Measurements from ENCODE around the gene CLDN34. TPM values are rescaled to one million over a fixed set of nuclear protein-coding genes. Genes with fewer than 3 reads are reported as not detected.

The CLDN34 gene
- total and polyA plus RNA-seq, 2 donors (not counting 1 experiment from before 2014, with no cell fraction given): not detected

DNA sequence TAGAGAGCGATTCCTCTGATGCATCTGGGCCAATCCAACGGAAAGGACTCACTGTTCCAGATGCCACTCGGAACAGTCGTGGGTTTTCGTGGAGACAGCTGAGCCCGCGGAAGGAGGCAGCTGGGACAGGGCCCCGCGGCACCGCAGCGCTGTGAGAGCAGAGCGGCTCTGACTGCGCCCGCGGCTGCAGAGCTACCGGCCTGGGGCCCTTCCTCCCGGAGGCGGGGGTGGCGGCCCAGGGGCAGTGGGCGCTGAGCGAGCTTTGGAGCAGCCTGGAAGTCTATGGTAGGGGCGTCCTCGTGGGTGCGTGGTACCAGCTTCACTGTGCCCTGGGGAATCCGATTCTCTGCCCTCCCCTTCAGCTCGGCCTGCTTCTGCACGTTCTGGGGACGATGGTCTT lies 24.9 kb downstream of the CLDN34 start:
- no peak overlapping the region for H2AFZ ChIP-seq (ENCODE audit: insufficient read depth, low read depth, low read length, poor library complexity, severe bottlenecking)
- intact Hi-C loops (cut with micrococcal nuclease): no loop called here

DNA sequence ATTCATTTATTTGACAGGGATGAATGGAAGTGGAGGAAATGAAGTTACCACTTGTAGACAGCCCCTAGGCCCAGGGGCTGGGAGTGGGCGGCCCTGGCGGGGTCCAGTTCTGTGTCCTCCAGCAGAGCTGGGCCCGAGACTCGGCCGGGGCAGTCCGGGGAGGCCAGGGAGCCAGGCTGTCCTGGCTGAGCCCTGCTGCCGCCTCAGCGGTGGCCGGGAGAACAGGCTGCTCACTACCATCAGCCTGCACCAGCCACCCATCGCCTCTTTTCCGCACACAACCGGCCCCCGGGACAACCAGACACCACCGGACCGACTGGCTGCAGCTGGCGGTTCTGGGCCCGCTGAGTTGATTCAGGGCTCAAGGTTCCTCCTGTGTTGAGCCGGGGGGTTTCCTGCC lies 25.6 kb downstream of the CLDN34 start:
- ATAC-seq (ENCODE audit: low read depth) (no peak), DNase-seq (no peak)
- H3K79me2 ChIP-seq (ENCODE audit: control insufficient read depth, insufficient read depth, low read length): no peaks in the 10 kb centered on the region
- TF ChIP-seq, protein P1, sequence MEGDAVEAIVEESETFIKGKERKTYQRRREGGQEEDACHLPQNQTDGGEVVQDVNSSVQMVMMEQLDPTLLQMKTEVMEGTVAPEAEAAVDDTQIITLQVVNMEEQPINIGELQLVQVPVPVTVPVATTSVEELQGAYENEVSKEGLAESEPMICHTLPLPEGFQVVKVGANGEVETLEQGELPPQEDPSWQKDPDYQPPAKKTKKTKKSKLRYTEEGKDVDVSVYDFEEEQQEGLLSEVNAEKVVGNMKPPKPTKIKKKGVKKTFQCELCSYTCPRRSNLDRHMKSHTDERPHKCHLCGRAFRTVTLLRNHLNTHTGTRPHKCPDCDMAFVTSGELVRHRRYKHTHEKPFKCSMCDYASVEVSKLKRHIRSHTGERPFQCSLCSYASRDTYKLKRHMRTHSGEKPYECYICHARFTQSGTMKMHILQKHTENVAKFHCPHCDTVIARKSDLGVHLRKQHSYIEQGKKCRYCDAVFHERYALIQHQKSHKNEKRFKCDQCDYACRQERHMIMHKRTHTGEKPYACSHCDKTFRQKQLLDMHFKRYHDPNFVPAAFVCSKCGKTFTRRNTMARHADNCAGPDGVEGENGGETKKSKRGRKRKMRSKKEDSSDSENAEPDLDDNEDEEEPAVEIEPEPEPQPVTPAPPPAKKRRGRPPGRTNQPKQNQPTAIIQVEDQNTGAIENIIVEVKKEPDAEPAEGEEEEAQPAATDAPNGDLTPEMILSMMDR (IDR thresholded peaks at IDR 0.05): no peak
- no peak for TF ChIP-seq EZH2 (IDR thresholded peaks at IDR 0.05; ENCODE audit: borderline replicate concordance, insufficient read depth, low read depth, low read length, poor library complexity, severe bottlenecking)
- no peak overlapping the region for H3K4me3 Mint-ChIP-seq
- H3K9me3 Mint-ChIP-seq (ENCODE audit: insufficient read depth): no peaks in the 10 kb centered on the region
- H3K27me3 ChIP-seq (replicated peaks in 1 of 4; ENCODE audit: control extremely low read depth in 1 of 4, control insufficient read depth in 3 of 4, insufficient read depth in 4 of 4, low read length in 3 of 4): no peaks in the 10 kb centered on the region
- H3K27me3 Mint-ChIP-seq: no peaks in the 10 kb centered on the region
- 96% methylated on average over 8 of the region's 18 CpGs for WGBS (ENCODE audit: insufficient coverage)
- no peak overlapping the region for H2AFZ ChIP-seq (ENCODE audit: insufficient read depth, low read depth, low read length, poor library complexity, severe bottlenecking)
- ChIA-PET POLR2A (interaction anchor here (0.5 kb wide), 1 partner anchor 112 kb away, joined by 10 read pairs; no protein-coding TSS in a partner anchor), CTCF (interaction anchor here (3.6 kb wide), 1 partner anchor 127 kb away, joined by 29 read pairs; no protein-coding TSS in a partner anchor)
- H3K4me3 ChIP-seq (ENCODE audit: control extremely low read depth in 1 of 5, extremely low read depth in 1 of 5, insufficient read depth in 1 of 5, low read depth in 2 of 5, low read length in 4 of 5): no peak overlapping the region
- no peak overlapping the region for H3K27ac Mint-ChIP-seq
- no peak overlapping the region for H3K9ac ChIP-seq (ENCODE audit: low read length)
- H3K4me1 ChIP-seq (ENCODE audit: control insufficient read depth in 2 of 2, insufficient read depth in 2 of 2, low read length in 2 of 2): peaks cover 0 to 6% of the 10 kb centered on the region in 2 donors
- no peak overlapping the region for H3K4me2 ChIP-seq (replicated peaks; ENCODE audit: low read depth, low read length, poor library complexity, severe bottlenecking)
- no peaks in the 10 kb centered on the region for H3K36me3 ChIP-seq (replicated peaks in 1 of 2; ENCODE audit: control extremely low read depth in 1 of 2, control insufficient read depth in 1 of 2, extremely low read depth in 1 of 2, insufficient read depth in 2 of 2, low read length in 1 of 2)
- intact Hi-C loops (cut with micrococcal nuclease): no loop called here
- peaks cover 9% of the 10 kb centered on the region for H3K4me1 Mint-ChIP-seq
- no peak overlapping the region for H3K27ac ChIP-seq (ENCODE audit: low read length in 2 of 2)
- H4K20me1 ChIP-seq (ENCODE audit: control insufficient read depth, insufficient read depth, low read length, poor library complexity, severe bottlenecking): no peaks in the 10 kb centered on the region
- H3K9me3 ChIP-seq (ENCODE audit: control extremely low read depth in 1 of 3, control insufficient read depth in 2 of 3, insufficient read depth in 1 of 3, low read length in 2 of 3): no peaks in the 10 kb centered on the region

More for the DNA sequence above, 24.9 kb downstream of the CLDN34 start:
- Mint-ChIP-seq H3K9me3 (ENCODE audit: insufficient read depth) (no peaks in the 10 kb centered on the region), H3K4me3 (no peak overlapping the region), H3K27me3 (no peaks in the 10 kb centered on the region), H3K4me1 (peaks cover 5% of the 10 kb centered on the region), H3K27ac (no peak overlapping the region)
- Histone ChIP-seq H3K4me3 (ENCODE audit: control extremely low read depth in 1 of 5, extremely low read depth in 1 of 5, insufficient read depth in 1 of 5, low read depth in 2 of 5, low read length in 4 of 5) (no peak overlapping the region), H3K79me2 (ENCODE audit: control insufficient read depth, insufficient read depth, low read length) (no peaks in the 10 kb centered on the region), H3K4me2 (replicated peaks; ENCODE audit: low read depth, low read length, poor library complexity, severe bottlenecking) (no peak overlapping the region), H3K36me3 (replicated peaks in 1 of 2; ENCODE audit: control extremely low read depth in 1 of 2, control insufficient read depth in 1 of 2, extremely low read depth in 1 of 2, insufficient read depth in 2 of 2, low read length in 1 of 2) (no peaks in the 10 kb centered on the region), H3K27me3 (replicated peaks in 1 of 4; ENCODE audit: control extremely low read depth in 1 of 4, control insufficient read depth in 3 of 4, insufficient read depth in 4 of 4, low read length in 3 of 4) (no peaks in the 10 kb centered on the region), H3K4me1 (ENCODE audit: control insufficient read depth in 2 of 2, insufficient read depth in 2 of 2, low read length in 2 of 2) (peaks cover 0 to 6% of the 10 kb centered on the region in 2 donors), H3K27ac (ENCODE audit: low read length in 2 of 2) (no peak overlapping the region), H4K20me1 (ENCODE audit: control insufficient read depth, insufficient read depth, low read length, poor library complexity, severe bottlenecking) (no peaks in the 10 kb centered on the region), H3K9ac (ENCODE audit: low read length) (no peak overlapping the region), H3K9me3 (ENCODE audit: control extremely low read depth in 1 of 3, control insufficient read depth in 2 of 3, insufficient read depth in 1 of 3, low read length in 2 of 3) (no peaks in the 10 kb centered on the region)
- ChIA-PET POLR2A (interaction anchor here (0.5 kb wide), 1 partner anchor 113 kb away, joined by 10 read pairs; no protein-coding TSS in a partner anchor), CTCF (interaction anchor here (3.6 kb wide), 1 partner anchor 128 kb away, joined by 29 read pairs; no protein-coding TSS in a partner anchor)
- no peak for DNase-seq
- TF ChIP-seq, protein P1 (IDR thresholded peaks at IDR 0.05): no peak
- TF ChIP-seq EZH2 (IDR thresholded peaks at IDR 0.05; ENCODE audit: borderline replicate concordance, insufficient read depth, low read depth, low read length, poor library complexity, severe bottlenecking): no peak
- no peak for ATAC-seq (ENCODE audit: low read depth)
- WGBS (ENCODE audit: insufficient coverage): 99% methylated on average over 23 of the region's 28 CpGs
